Measurements from ENCODE around the gene MPZL2.

Gene MPZL2

GRCh38 chr11:118240999-118241763 is 22.9 kb downstream of the MPZL2 start:
- in situ Hi-C loops (cut with HindIII; ENCODE audit: low sequenced_read_pairs): no loop called here
- DNase-seq (ENCODE audit: low read depth, low spot score): no peak
- H3K4me3 ChIP-seq (ENCODE audit: low read depth, low read length): no peak overlapping the region
- TF ChIP-seq, protein P1, sequence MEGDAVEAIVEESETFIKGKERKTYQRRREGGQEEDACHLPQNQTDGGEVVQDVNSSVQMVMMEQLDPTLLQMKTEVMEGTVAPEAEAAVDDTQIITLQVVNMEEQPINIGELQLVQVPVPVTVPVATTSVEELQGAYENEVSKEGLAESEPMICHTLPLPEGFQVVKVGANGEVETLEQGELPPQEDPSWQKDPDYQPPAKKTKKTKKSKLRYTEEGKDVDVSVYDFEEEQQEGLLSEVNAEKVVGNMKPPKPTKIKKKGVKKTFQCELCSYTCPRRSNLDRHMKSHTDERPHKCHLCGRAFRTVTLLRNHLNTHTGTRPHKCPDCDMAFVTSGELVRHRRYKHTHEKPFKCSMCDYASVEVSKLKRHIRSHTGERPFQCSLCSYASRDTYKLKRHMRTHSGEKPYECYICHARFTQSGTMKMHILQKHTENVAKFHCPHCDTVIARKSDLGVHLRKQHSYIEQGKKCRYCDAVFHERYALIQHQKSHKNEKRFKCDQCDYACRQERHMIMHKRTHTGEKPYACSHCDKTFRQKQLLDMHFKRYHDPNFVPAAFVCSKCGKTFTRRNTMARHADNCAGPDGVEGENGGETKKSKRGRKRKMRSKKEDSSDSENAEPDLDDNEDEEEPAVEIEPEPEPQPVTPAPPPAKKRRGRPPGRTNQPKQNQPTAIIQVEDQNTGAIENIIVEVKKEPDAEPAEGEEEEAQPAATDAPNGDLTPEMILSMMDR (IDR thresholded peaks at IDR 0.05; ENCODE audit: low read depth, low read length): no peak

- in situ Hi-C loops (cut with HindIII; ENCODE audit: low sequenced_read_pairs): no loop called here
- DNase-seq (ENCODE audit: low read depth, low spot score): no peak
- H3K4me3 ChIP-seq (ENCODE audit: low read depth, low read length): no peak overlapping the region
- TF ChIP-seq, protein P1 (IDR thresholded peaks at IDR 0.05; ENCODE audit: low read depth, low read length): no peak
Observed at GRCh38 chr11:118239509-118240205, 24.4 kb downstream of the MPZL2 start.

DNA sequence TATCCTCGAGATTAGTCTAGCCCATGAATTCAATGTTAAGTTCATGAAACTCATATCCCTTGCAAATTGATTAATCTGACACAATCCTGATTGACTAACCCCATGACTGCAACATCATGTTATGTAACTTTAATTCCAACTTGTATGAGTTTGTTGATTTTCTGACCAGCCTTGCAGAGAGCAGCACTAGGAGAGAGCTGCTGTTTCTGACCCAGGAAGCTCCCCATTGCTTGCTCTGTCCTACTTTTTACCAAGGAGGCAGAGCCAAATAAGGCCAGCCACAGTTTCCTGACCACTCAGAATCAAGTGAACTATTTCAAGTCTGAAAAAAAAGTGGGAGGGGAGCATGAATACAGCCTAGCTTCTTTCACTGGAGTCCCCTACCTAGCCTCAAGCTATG is 25.2 kb downstream of the MPZL2 start:
- no peak overlapping the region for H3K4me3 ChIP-seq (ENCODE audit: low read depth, low read length)
- TF ChIP-seq, protein P1 (IDR thresholded peaks at IDR 0.05; ENCODE audit: low read depth, low read length): no peak
- in situ Hi-C loops (cut with HindIII; ENCODE audit: low sequenced_read_pairs): no loop called here
- DNase-seq (ENCODE audit: low read depth, low spot score): no peak

DNA sequence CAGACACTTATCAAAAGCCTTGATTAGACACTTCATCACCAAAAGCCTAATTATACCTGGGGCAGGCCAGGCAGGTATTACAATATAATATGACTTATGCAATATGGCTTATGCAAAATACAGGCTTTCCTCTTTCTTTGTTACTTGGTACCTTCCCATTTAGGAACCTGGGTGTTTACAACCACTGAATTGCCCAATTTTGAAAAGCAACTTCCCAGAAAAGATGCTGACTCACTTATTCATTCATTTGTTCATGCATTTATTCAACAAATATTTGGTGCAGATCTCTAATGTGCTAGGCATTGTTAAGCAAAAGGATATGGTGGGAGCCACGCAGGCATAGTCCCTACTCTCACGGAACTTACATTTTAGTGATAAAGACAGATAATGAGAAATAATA is 25.7 kb downstream of the MPZL2 start:
- in situ Hi-C loops (cut with HindIII; ENCODE audit: low sequenced_read_pairs): no loop called here
- TF ChIP-seq, protein P1 (IDR thresholded peaks at IDR 0.05; ENCODE audit: low read depth, low read length): no peak
- no peak overlapping the region for H3K4me3 ChIP-seq (ENCODE audit: low read depth, low read length)
- no peak for DNase-seq (ENCODE audit: low read depth, low spot score)

- in situ Hi-C loops (cut with HindIII; ENCODE audit: low sequenced_read_pairs): no loop called here
- DNase-seq (ENCODE audit: low read depth, low spot score): no peak
- TF ChIP-seq, protein P1 (IDR thresholded peaks at IDR 0.05; ENCODE audit: low read depth, low read length): no peak
- H3K4me3 ChIP-seq (ENCODE audit: low read depth, low read length): no peak overlapping the region
Observed at GRCh38 chr11:118236170-118236569, 27.9 kb downstream of the MPZL2 start.

DNA sequence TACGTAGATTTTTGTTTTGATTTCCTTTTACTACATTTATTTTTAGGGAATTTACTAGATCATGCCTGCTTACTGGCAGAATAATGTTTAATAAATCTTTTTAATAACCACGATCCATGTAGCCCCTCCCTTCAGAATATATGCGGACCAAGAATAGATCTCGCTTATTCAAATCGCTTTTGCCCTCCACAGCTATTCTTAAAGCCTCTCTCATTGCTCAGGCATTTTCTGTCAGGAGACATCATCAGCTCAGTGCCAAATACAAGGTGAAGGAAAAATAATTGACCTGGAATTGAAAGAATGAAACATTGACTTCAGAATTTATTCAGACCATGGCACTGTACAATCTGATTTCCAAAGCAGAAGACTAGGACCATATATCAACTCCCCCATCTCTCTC is 29.3 kb downstream of the MPZL2 start:
- no peak for DNase-seq (ENCODE audit: low read depth, low spot score)
- H3K4me3 ChIP-seq (ENCODE audit: low read depth, low read length): no peak overlapping the region
- TF ChIP-seq, protein P1 (IDR thresholded peaks at IDR 0.05; ENCODE audit: low read depth, low read length): no peak
- in situ Hi-C loops (cut with HindIII; ENCODE audit: low sequenced_read_pairs): no loop called here

All from astrocyte of the spinal cord (primary cell).